PC-9 (cell line): Measurements from ENCODE around the gene CAB39L. TPM values are rescaled to one million over a fixed set of nuclear protein-coding genes. Genes with fewer than 3 reads are reported as not detected.

Experiments
- BruUV-seq: library from RNA; stranded (reverse); fragments of 400-500 nt; replicated peaks from 2 replicates; lab custom pipeline; 2021; lab: Mats Ljungman, UMichigan
- CTCF ChIA-PET: fragments of 300-600 bp; sonication (Branson Sonifier 250); formaldehyde crosslinking; loops from one replicate; lab custom pipeline; 2022; ENCODE audit warnings: antibody characterized with exemption; lab: Charles Lee
- POLR2A ChIA-PET: fragments of 300-600 bp; sonication (Branson Sonifier 250); formaldehyde crosslinking; loops from one replicate; lab custom pipeline; 2022; ENCODE audit warnings: antibody characterized with exemption; ENCODE audit not compliant: unreplicated experiment; lab: Charles Lee
- DNase-seq, 2 experiments: peaks; one replicate each; pipeline versions ENCODE4 v3.0.0 to v3.0.0-alpha.2; 2015 to 2022; ENCODE audit warnings: mixed read lengths in 1 of 2
- H2AFZ ChIP-seq: fragments of 200-600 bp; sonication (generic); 2 replicates; pipeline ENCODE4 v1.8.1; 2017; ENCODE audit warnings: antibody characterized with exemption
- H3F3A ChIP-seq: fragments of 200-600 bp; sonication (generic); 2 replicates; pipeline ENCODE4 v1.8.1; 2017; ENCODE audit warnings: antibody characterized with exemption, mild to moderate bottlenecking, low read depth; ENCODE audit not compliant: insufficient read depth
- H3K27ac ChIP-seq: fragments of 200-600 bp; sonication (generic); 2 replicates; pipeline ENCODE4 v1.6.1; 2016; ENCODE audit warnings: mixed run types
- H3K27me3 ChIP-seq: fragments of 200-600 bp; sonication (generic); 2 replicates; pipeline ENCODE4 v1.6.1; 2016; ENCODE audit warnings: low read depth, mixed run types; ENCODE audit not compliant: insufficient read depth
- H3K36me3 ChIP-seq: fragments of 200-600 bp; sonication (generic); 2 replicates; pipeline ENCODE4 v1.6.1; 2016; ENCODE audit warnings: low read depth, mixed run types
- H3K4me1 ChIP-seq: fragments of 200-600 bp; sonication (generic); replicated peaks from 2 replicates; pipeline ENCODE4 v1.6.1; 2016; ENCODE audit warnings: mixed run types; ENCODE audit not compliant: insufficient read depth
- H3K4me2 ChIP-seq: fragments of 200-600 bp; sonication (generic); 2 replicates; pipeline ENCODE4 v1.6.1; 2017; ENCODE audit warnings: mixed run types
- H3K4me3 ChIP-seq: fragments of 200-600 bp; sonication (generic); 2 replicates; pipeline ENCODE4 v1.6.1; 2016; ENCODE audit warnings: mixed run types
- H3K79me2 ChIP-seq: fragments of 200-600 bp; sonication (generic); 2 replicates; pipeline ENCODE4 v1.6.1; 2017; ENCODE audit warnings: low read depth, mixed run types
- H3K9me2 ChIP-seq: fragments of 200-600 bp; sonication (generic); 2 replicates; pipeline ENCODE4 v1.8.1; 2017; ENCODE audit warnings: mild to moderate bottlenecking; ENCODE audit not compliant: insufficient read depth
- H3K9me3 ChIP-seq: fragments of 200-600 bp; sonication (generic); 2 replicates; pipeline ENCODE4 v1.8.1; 2016; ENCODE audit warnings: low read depth; ENCODE audit not compliant: insufficient read depth
- H4K20me1 ChIP-seq: fragments of 200-600 bp; sonication (generic); 2 replicates; pipeline ENCODE4 v1.8.1; 2017; ENCODE audit not compliant: insufficient read depth
- EZH2 ChIP-seq: fragments of 200-600 bp; sonication (generic); IDR thresholded peaks from 2 replicates; pipeline ENCODE4 v1.8.0; 2017; ENCODE audit warnings: antibody characterized with exemption, low read depth
- intact Hi-C: fragments of 100-400 bp; cut with micrococcal nuclease; formaldehyde crosslinking; loops from one replicate; pipeline ENCODE4 v1.10.0; 2022; ENCODE audit not compliant: unreplicated experiment
- total RNA-seq: library from RNA; stranded (reverse); gene quantifications from 2 replicates; pipeline ENCODE4 v1.2.3, GENCODE V29; 2021
- TF ChIP-seq, protein P1 (sequence below): fragments of 200-600 bp; sonication (generic); conservative IDR thresholded peaks from 2 replicates; pipeline ENCODE4 v1.6.1; 2017; ENCODE audit warnings: mixed run types, antibody characterized with exemption, mild to moderate bottlenecking, moderate library complexity

CAB39L gene
- total RNA-seq, 1 experiment from 2014 or later = 10.7 TPM

DNA sequence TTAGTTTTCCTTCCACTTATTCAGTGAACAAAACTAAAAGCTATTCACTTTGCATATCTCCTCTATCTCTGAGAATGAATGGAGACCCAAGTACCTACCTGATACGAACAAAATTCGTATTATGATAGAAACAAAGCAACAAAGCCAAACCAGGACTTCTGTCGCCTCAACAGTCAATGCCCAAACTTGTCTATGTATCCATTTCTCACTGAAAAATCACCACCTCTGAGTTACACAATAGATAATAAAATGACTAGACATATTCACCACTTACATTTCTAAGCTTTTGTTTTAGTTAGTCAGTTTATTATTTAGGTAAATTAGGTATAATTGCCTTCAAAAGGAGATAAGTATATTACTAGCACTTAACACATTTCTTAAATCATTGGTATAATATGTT, 67.7 kb downstream of the CAB39L start:
- TF ChIP-seq, protein P1, sequence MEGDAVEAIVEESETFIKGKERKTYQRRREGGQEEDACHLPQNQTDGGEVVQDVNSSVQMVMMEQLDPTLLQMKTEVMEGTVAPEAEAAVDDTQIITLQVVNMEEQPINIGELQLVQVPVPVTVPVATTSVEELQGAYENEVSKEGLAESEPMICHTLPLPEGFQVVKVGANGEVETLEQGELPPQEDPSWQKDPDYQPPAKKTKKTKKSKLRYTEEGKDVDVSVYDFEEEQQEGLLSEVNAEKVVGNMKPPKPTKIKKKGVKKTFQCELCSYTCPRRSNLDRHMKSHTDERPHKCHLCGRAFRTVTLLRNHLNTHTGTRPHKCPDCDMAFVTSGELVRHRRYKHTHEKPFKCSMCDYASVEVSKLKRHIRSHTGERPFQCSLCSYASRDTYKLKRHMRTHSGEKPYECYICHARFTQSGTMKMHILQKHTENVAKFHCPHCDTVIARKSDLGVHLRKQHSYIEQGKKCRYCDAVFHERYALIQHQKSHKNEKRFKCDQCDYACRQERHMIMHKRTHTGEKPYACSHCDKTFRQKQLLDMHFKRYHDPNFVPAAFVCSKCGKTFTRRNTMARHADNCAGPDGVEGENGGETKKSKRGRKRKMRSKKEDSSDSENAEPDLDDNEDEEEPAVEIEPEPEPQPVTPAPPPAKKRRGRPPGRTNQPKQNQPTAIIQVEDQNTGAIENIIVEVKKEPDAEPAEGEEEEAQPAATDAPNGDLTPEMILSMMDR = no peak
- TF ChIP-seq EZH2 = no peak
- POLR2A ChIA-PET = no interaction called here

DNA sequence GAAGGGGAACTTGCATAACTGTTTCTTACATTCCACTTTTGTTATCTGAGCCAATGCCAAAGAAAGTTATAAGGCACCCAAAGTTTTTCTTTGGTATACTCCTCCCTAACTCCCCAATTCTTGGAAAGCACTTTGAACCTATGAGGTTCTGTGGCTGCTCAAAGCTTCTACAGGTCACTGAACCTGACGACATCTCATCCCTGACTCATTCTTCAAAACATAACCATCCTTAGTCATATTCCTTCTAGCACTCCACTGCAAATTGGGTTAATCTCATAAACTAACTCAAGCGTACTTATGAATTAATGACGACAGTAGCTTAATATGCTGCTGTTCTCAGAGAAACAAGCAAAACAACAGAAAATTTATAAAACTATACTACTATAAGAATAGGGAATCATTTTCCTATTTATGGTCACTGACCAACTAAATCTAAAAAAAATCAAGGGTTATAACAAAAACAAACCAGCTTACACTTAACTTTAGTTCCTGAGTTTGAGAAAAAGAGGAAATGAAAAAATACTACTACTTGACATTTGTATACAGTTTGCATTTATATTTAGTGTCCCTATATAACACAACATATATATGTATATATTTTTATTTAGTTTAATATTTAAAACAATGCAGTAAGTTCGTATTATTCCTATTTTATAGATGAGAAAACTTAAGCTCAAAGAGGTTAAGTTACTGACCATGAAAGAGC, 69.1 kb downstream of the CAB39L start:
- no peaks in the 10 kb centered on the region for H3K9me2 ChIP-seq
- BruUV-seq = no TSS peak
- no peak overlapping the region for H3K27ac ChIP-seq
- no peaks in the 10 kb centered on the region for H3K36me3 ChIP-seq
- no peak for TF ChIP-seq EZH2
- TF ChIP-seq, protein P1 = no peak
- no peak overlapping the region for H2AFZ ChIP-seq
- peaks cover 30% of the 10 kb centered on the region for H3K4me1 ChIP-seq
- peaks cover 7% of the 10 kb centered on the region; the same call in 1 of the 2 replicates for H4K20me1 ChIP-seq
- peaks cover 16% of the 10 kb centered on the region for H3F3A ChIP-seq
- no peak overlapping the region for H3K4me3 ChIP-seq
- no peaks in the 10 kb centered on the region for H3K9me3 ChIP-seq
- peak overlapping the region; percentile 29 for H3K4me2 ChIP-seq
- POLR2A ChIA-PET = interaction anchor here (0.6 kb wide), 2 partner anchors 145 to 1046 kb away, joined by 3 to 4 read pairs; no protein-coding TSS in a partner anchor
- peak in 1 of 2 experiments; percentile 92 for DNase-seq
- no peaks in the 10 kb centered on the region for H3K79me2 ChIP-seq
- intact Hi-C loops = no loop called here
- H3K27me3 ChIP-seq = no peaks in the 10 kb centered on the region
- CTCF ChIA-PET = interaction anchor here (0.7 kb wide), 1 partner anchor 1573 kb away, joined by 6 read pairs; no protein-coding TSS in a partner anchor

More for the DNA sequence above, 67.7 kb downstream of the CAB39L start:
- no peaks in the 10 kb centered on the region for H3K27me3 ChIP-seq
- H3K9me3 ChIP-seq = no peaks in the 10 kb centered on the region
- no peak overlapping the region for H3K27ac ChIP-seq
- H3K4me1 ChIP-seq = peaks cover 30% of the 10 kb centered on the region
- H3K79me2 ChIP-seq = no peaks in the 10 kb centered on the region
- intact Hi-C loops = no loop called here
- no peaks in the 10 kb centered on the region for H3K36me3 ChIP-seq
- peaks cover 7% of the 10 kb centered on the region; the same call in 1 of the 2 replicates for H4K20me1 ChIP-seq
- CTCF ChIA-PET = no interaction called here
- no TSS peak for BruUV-seq
- peaks cover 15% of the 10 kb centered on the region for H3F3A ChIP-seq
- H3K4me2 ChIP-seq = no peak overlapping the region
- no peaks in the 10 kb centered on the region for H3K9me2 ChIP-seq
- DNase-seq = no peak
- H2AFZ ChIP-seq = no peak overlapping the region
- no peak overlapping the region for H3K4me3 ChIP-seq

DNA sequence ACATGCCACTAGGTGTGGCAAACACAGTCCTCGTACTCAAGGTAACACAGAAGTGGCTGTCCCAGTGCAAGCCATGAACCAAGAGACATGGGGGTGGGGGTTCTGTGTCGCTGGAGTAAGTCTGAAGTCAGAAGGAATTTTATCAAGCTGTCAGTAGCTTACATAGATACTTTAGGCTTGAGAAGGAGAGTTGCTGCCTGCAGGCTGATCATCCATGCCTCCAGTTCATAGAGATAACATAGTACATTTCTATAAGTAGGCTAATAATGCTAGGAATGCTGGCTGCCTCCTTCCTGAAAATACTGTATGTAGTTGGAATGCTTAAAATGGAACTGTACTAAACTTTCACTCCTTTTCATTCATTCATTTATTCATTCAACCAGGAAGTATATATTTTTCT, 70.1 kb downstream of the CAB39L start:
- Histone ChIP-seq H3K79me2 (no peaks in the 10 kb centered on the region), H3K36me3 (no peaks in the 10 kb centered on the region)

More for the DNA sequence above, 70.1 kb downstream of the CAB39L start:
- no TSS peak for BruUV-seq
- Histone ChIP-seq H3K27ac (no peak overlapping the region), H3K4me3 (no peak overlapping the region), H4K20me1 (peaks cover 7% of the 10 kb centered on the region; the same call in 1 of the 2 replicates), H3K4me2 (no peak overlapping the region), H3K27me3 (no peaks in the 10 kb centered on the region), H3K9me3 (no peaks in the 10 kb centered on the region), H3K9me2 (no peaks in the 10 kb centered on the region), H3K4me1 (peaks cover 30% of the 10 kb centered on the region), H2AFZ (no peak overlapping the region), H3F3A (peaks cover 16% of the 10 kb centered on the region)
- POLR2A ChIA-PET = no interaction called here
- CTCF ChIA-PET = interaction anchor here (0.6 to 0.7 kb wide), 2 partner anchors 794 to 1372 kb away, joined by 3 to 8 read pairs; no protein-coding TSS in a partner anchor
- no peak for TF ChIP-seq EZH2
- TF ChIP-seq, protein P1 = no peak
- intact Hi-C loops = no loop called here
- DNase-seq = no peak
